Mesenteric fat pad (tissue), 1 donor: ENCODE results near the gene EXOC4. TPM values are rescaled to one million over a fixed set of nuclear protein-coding genes. Genes with fewer than 3 reads are reported as not detected.

Experiments
- DNase-seq: peaks from one replicate; pipeline ENCODE4 v3.0.0-alpha.2; 2020; ENCODE audit warnings: low spot score
- total RNA-seq: library from RNA; stranded (reverse); fragmentation: NEBNext Ultra II Directional; extraction: Animal tissue kit (Norgen Biotek cat#: 25700); gene quantifications from one replicate; pipeline ENCODE4 v1.2.1, GENCODE V29; 2021
- donor health status: DM: yes; HTN: yes; CAD: no.

Gene EXOC4
- total RNA-seq, 1 donor from 2014 or later, result 79.3 TPM

- DNase-seq, result no peak
Observed at GRCh38 chr7:133419041-133419440, 166.2 kb downstream of the EXOC4 start.

- DNase-seq, result no peak
Observed at GRCh38 chr7:133423618-133424017, 170.7 kb downstream of the EXOC4 start.

- no peak for DNase-seq
Observed at GRCh38 chr7:133428326-133428725, 175.4 kb downstream of the EXOC4 start.

DNA sequence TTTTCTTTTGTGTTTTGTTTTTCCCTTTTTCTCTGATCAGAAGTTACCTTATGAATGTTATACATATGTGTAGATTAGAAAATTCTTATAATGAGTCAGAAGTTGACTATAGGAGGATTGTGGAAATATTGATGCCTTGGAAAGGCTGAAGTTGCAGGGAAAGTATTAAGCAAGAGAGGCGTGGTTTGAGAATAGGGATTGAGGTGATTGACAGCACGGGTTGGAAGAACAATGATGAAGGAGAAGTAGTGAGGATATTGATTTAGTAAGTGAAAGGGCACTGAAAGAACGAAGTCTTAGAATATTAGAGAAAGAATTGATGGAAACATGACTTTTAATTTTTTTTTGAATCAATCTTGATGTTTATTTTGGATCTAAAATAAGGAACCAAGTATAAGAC lies 176.0 kb downstream of the EXOC4 start:
- no peak for DNase-seq

DNA sequence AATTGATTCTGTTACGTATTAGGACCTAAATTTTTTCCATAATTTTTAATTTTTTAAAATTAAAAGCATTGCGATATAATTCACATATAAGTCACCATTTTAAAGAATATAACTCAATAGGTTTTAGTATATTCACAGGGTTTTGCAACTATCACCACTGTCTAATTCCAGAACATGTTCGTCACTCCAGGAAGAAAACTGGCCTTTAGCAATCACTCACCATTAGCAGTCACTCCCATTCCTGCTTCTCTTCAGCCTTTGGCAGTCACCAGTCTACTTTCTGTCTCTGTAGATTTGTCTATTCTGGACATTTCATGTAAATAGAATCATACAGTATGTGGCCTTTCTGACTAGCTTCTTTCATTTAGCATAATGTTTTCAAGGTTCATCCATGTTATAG lies 176.5 kb downstream of the EXOC4 start:
- DNase-seq, result no peak

GRCh38 chr7:133431134-133431724 lies 178.4 kb downstream of the EXOC4 start:
- no peak for DNase-seq

DNA sequence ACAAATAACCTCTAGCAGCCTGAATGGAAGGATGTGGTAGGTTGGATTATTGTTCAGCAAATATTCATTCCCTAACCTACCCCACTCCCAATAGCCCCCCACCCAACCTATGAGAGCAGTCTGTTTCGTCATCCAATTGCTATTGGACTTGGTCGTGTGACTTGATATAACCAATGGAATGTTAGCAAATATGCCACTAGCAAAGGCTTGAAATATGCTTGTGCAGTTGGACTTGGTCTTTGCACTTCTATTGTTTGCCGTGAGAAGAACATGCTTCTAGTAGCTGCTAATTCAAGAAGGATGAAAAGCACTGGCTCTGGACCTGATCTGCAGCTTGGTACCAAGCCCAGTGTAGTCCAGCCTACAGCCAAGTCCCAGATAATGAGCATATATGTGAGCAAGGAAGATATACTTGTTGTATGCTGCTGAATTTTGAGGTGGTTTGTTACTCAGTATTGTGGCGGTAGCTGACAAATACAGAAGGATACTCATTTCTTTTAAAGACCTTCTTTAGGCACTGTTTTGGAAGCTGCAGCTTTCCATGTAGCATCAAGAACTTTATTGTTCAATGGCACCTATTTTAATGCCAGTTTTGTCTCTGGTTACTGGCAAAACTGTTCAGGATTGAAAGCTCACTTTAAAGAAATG lies 180.4 kb downstream of the EXOC4 start:
- no peak for DNase-seq

DNA sequence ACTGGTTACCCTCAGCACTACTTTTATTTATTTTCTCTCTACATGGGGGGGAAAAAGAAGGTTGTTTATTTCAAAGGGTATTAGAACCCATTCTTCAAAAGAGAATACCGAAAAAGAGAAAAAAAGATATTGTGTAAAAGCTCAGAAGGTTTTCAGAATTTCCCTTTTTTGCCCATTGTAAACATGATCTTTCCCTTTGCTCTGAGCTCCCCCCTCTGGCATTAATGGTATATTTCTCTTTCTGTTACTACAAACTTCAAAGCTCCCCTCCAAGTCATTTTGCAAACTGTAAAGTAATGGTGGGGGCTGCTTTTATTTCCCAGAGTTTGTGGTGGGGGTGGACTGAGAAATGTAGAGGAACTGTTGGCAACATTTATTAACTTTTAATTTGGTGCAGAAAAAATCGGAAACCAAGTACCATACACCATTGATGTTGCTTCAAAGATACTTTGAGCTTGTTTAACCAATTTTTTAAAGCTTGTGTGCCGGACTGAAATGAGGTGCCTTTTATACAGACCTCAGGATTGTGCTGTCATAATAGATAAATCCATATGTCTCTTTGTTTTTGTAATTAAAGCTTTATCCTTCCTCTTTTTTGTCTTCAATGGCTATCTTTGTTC lies 181.5 kb downstream of the EXOC4 start:
- DNase-seq, result no peak

GRCh38 chr7:133436014-133436428 lies 183.1 kb downstream of the EXOC4 start:
- DNase-seq, result no peak

DNA sequence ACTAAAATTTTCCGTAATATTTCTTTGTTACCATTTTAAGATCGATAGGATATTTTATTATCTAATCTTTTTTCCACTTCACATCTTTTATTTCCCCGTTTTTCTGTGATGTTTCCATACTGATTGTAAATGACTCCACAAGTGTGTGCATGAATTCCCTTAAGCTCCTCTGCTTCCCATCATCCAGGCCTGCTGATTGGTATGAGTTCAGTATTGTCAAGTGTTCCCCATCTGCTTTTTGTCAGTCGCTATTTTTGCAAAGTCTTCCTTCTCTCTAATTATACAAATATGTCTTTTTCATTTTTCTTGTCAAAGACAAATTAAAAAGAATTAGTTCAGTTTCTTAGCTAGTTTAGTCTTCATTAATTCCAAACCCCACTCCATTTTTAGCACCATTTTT lies 184.7 kb downstream of the EXOC4 start:
- DNase-seq, result no peak

DNA sequence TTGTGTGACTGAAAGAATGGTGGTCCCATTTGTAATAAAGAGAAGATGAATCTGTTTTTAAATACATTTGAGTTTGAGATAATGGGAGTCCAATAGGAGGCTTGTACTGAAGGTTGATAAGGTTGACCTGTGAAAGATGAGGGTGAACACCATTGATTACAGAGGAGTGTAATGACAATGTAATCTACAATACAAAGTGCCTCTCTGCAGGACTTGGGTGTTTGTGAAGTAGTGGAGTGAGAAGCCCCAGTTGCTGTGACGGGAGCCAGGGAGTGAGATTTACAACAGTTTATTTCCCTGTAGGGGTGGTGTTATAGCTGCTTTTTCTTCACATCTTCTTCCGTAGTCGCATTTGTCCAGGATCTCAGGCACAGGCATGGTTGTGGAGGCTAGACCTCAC lies 189.9 kb downstream of the EXOC4 start:
- DNase-seq, result no peak

DNA sequence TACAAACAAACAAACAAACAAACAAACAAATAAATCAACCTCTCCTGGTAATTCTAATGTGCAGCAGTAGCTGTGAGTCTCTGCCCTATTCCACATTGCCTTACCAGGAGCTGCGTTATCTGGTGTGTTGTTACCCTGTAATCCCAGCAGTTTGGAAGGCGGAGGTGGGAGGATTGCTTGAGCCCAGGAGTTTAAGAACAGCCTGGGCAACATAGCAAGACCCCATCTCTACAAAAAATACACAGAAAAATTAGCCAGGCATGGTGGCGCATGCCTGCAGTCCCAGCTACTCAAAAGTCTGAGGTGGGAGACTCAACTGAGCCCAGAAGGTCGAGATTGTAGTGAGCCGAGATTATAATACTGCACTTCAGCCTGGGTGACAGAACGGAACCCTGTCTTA lies 192.7 kb downstream of the EXOC4 start:
- DNase-seq, result no peak

GRCh38 chr7:133448012-133448411 lies 195.1 kb downstream of the EXOC4 start:
- DNase-seq, result no peak

DNA sequence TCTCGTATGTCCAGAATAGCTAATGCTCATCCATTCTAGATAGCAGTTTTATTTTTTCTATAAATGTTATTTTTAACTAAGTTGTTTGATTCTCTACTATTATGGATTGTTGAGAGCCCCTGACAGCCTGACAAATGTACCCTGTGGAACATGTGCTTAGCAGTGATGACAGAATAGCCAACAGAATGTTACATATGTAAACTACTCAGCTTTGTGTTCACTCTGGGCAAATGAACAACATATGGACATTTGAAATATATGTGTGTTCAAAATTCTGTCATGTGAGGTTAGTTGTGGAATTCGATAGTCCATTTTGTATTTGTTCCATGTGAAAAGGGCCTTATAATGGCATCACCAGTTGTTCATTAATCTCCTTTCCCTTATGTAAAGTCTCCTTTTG lies 199.7 kb downstream of the EXOC4 start:
- DNase-seq, result no peak

DNA sequence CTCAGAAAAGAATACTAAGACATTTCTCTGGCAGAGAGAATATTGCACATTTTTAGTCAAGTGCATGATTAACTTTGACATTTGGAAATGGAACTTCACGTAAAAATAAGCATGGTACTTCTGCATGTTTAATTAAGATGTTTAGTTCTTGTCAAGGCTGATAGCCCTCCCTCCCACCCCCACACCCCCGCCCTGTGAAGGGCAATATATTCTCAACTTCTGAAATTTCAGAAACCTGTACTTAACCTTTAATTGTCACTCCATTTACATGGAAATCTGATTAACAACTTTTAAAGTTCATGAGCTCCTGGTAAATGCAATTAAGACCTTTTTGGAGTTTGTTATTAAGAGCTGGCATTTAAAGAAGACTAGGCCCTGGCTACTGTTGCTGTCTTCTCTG lies 205.8 kb downstream of the EXOC4 start:
- no peak for DNase-seq

DNA sequence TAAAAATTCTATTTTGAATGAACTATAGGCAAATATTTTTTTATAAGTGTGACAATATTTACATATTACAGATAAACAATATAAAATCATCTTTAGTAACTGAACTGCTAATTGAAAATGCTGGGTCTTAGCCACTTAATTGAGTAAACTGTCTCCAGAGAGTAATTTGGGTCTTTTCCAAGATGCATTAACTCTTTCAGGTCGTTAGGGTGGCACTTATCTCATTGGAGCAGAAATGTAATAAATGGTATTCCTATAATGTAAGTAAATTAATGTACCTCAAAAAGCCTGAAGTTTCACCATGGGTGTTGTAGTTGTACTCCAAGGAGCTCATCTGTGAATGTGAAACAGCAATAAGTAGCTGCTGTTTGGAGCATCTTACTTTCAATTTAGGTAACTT lies 208.5 kb downstream of the EXOC4 start:
- DNase-seq, result no peak

DNA sequence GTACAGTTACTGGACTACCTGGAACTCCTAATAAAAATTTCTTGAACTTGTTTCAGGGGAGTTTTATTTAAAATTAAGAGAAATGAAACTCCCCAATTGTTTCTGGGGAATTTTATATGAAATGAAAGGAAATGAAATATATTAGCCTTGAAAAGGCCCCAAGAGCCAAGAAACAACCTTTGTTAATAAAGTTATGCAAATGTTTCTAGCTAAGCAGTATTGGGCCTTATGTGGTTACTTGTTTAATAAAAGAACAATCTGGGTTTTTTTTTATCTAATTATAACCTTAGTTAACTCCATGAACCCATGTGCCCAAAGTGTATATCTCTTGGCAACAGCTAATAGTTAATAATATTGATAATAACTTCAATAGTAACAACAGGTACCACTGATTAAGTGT lies 222.8 kb downstream of the EXOC4 start:
- no peak for DNase-seq

DNA sequence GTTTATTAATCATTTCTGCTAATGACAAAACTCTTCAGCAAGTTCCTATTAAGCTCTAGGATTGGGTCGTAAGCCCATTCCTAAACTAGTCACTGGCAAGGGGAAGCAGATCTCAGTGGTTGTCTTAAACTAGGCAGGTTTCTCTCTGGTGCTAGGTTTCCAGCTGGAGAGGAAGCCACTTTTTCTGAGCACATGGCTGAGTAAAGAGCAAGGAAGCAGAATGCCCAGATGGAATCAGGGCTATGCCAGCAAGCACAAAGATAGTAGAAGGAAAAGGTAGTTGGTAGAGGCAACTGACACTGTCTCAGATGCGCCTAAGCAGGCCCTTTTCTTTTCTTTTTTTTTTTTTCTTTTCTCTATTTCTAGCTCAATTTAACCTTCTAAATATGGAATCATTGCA lies 224.9 kb downstream of the EXOC4 start:
- DNase-seq, result no peak

- no peak for DNase-seq
Observed at GRCh38 chr7:133478591-133479135, 225.8 kb downstream of the EXOC4 start.

GRCh38 chr7:133479456-133480065 lies 226.7 kb downstream of the EXOC4 start:
- DNase-seq, result no peak

DNA sequence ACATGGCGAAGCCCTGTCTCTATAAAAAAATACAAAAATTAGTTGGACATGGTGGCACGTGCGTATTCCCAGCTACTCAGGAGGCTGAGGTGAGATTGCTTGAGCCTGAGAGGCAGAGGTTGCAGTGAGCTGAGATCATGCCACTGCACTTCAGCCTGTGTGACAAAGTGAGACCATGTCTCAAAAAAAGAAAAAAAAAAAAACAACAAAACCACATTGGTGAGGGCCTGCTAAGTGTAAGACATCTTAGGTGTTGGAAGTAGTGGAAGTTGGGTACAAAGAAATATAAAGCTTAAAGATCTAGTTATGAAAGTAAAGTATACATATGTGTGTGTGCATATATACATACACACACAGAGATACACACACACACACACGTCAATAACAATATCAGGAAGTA lies 228.0 kb downstream of the EXOC4 start:
- no peak for DNase-seq

DNA sequence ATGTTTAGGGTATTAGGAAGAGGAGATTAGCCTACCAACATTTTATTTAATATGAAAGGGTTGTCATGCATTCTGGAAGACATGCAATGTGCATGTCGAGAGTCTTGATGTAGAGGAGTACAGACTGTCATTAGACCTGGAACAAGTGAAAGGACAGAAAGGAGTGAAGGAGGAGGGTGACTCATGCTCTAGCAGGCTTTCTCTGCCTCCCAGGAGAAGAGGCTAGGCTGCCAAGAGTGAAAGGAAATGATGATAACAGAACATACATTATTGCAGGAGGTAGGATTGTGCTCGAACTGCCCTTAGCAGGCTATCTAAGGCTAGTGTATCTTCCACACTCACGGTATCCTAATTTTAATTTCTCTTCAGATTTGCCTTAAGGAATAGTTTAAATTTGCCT lies 228.8 kb downstream of the EXOC4 start:
- no peak for DNase-seq
